NCI-H2107 treated with DMSO at 0.1 percent for 48 hours (cell line): ENCODE measurements around the gene ZCCHC4.
"Not testable (repeated sequence)": the region's sequence is repeated elsewhere in the genome, so short reads cannot be mapped to it uniquely, and the experiment has no call there.

Experiments used
- DNase-seq: peaks from one replicate; lab custom pipeline; 2025; ENCODE audit not compliant: unreplicated experiment; lab: John Stamatoyannopoulos, UW

The ZCCHC4 gene

GRCh38 chr4:25320336-25320735 lies 7.8 kb downstream of the ZCCHC4 start:
- no peak for DNase-seq

GRCh38 chr4:25320773-25321172 lies 8.2 kb downstream of the ZCCHC4 start:
- DNase-seq: no peak

GRCh38 chr4:25321703-25322102 lies 9.1 kb downstream of the ZCCHC4 start:
- no peak for DNase-seq

GRCh38 chr4:25328463-25328862 lies 15.9 kb downstream of the ZCCHC4 start:
- DNase-seq: not testable (repeated sequence)

- no peak for DNase-seq
Observed at GRCh38 chr4:25330335-25330734, 17.8 kb downstream of the ZCCHC4 start.

GRCh38 chr4:25330905-25331808 lies 18.6 kb downstream of the ZCCHC4 start:
- no peak for DNase-seq

- no peak for DNase-seq
Observed at GRCh38 chr4:25343671-25344070, 31.1 kb downstream of the ZCCHC4 start.

- no peak for DNase-seq
Observed at GRCh38 chr4:25345744-25346143, 33.2 kb downstream of the ZCCHC4 start.

- DNase-seq: no peak
Observed at GRCh38 chr4:25346913-25347312, 34.3 kb downstream of the ZCCHC4 start.

GRCh38 chr4:25347473-25347872 lies 34.9 kb downstream of the ZCCHC4 start:
- DNase-seq: no peak

- no peak for DNase-seq
Observed at GRCh38 chr4:25347971-25348370, 35.4 kb downstream of the ZCCHC4 start.

GRCh38 chr4:25350561-25350960 lies 38.0 kb downstream of the ZCCHC4 start:
- DNase-seq: no peak

- DNase-seq: no peak
Observed at GRCh38 chr4:25351777-25352416, 39.3 kb downstream of the ZCCHC4 start.

- DNase-seq: no peak
Observed at GRCh38 chr4:25356068-25356467, 43.5 kb downstream of the ZCCHC4 start.

GRCh38 chr4:25358515-25359275 lies 46.1 kb downstream of the ZCCHC4 start:
- no peak for DNase-seq

- no peak for DNase-seq
Observed at GRCh38 chr4:25361253-25361652, 48.7 kb downstream of the ZCCHC4 start.

- DNase-seq: peak; percentile 5
Observed at GRCh38 chr4:25367004-25367621, 54.5 kb downstream of the ZCCHC4 start.

- DNase-seq: no peak
Observed at GRCh38 chr4:25367877-25368276, 55.3 kb downstream of the ZCCHC4 start.

GRCh38 chr4:25368315-25368714 lies 55.7 kb downstream of the ZCCHC4 start:
- DNase-seq: no peak

- DNase-seq: no peak
Observed at GRCh38 chr4:25370242-25370641, 57.7 kb downstream of the ZCCHC4 start.

GRCh38 chr4:25372549-25372948 lies 60.0 kb downstream of the ZCCHC4 start:
- DNase-seq: not testable (repeated sequence)
